ENCODE data around the gene TIMP2.

TIMP2 gene

GRCh38 chr17:78862073-78863023 lies 62.8 kb downstream of the TIMP2 start:
- peak; percentile 95 for DNase-seq

- no peak for DNase-seq
Observed at GRCh38 chr17:78861229-78861628, 64.0 kb downstream of the TIMP2 start.

- DNase-seq, result no peak
Observed at GRCh38 chr17:78859051-78859450, 66.1 kb downstream of the TIMP2 start.

GRCh38 chr17:78857266-78857665 lies 67.9 kb downstream of the TIMP2 start:
- no peak for DNase-seq

GRCh38 chr17:78855561-78856165 lies 69.5 kb downstream of the TIMP2 start:
- no peak for DNase-seq

GRCh38 chr17:78854508-78854907 lies 70.7 kb downstream of the TIMP2 start:
- no peak for DNase-seq

GRCh38 chr17:78853926-78854394 lies 71.2 kb downstream of the TIMP2 start:
- no peak for DNase-seq

- DNase-seq, result no peak
Observed at GRCh38 chr17:78852709-78853121, 72.5 kb downstream of the TIMP2 start.

GRCh38 chr17:78849026-78849425 lies 76.2 kb downstream of the TIMP2 start:
- no peak for DNase-seq

GRCh38 chr17:78847052-78847451 lies 78.1 kb downstream of the TIMP2 start:
- no peak for DNase-seq

GRCh38 chr17:78844301-78845005 lies 80.7 kb downstream of the TIMP2 start:
- DNase-seq, result no peak

- DNase-seq, result peak; percentile 28
Observed at GRCh38 chr17:78842881-78843565, 82.2 kb downstream of the TIMP2 start.

GRCh38 chr17:78840780-78841611 lies 84.2 kb downstream of the TIMP2 start, which contains the start of gene USP36:
USP36 (minus strand) TSS chr17:78840814; CDS start chr17:78836363, 4,451 bp downstream.
- DNase-seq, result peak; percentile 99

GRCh38 chr17:78840530-78840779 lies 84.7 kb downstream of the TIMP2 start:
- no peak for DNase-seq

GRCh38 chr17:78839762-78840529 lies 85.2 kb downstream of the TIMP2 start:
- peak; percentile 37 for DNase-seq

- peak; percentile 29 for DNase-seq
Observed at GRCh38 chr17:78839235-78839761, 85.9 kb downstream of the TIMP2 start.

- DNase-seq, result no peak
Observed at GRCh38 chr17:78838574-78839005, 86.6 kb downstream of the TIMP2 start.

GRCh38 chr17:78836420-78837021 lies 88.7 kb downstream of the TIMP2 start:
- no peak for DNase-seq

GRCh38 chr17:78834571-78834970 lies 90.6 kb downstream of the TIMP2 start:
- DNase-seq, result no peak

GRCh38 chr17:78832541-78832810 lies 92.7 kb downstream of the TIMP2 start:
- no peak for DNase-seq

Measured in fibroblast of upper back skin (primary cell).